OCI-LY3 (cell line): Measurements from ENCODE around the gene UCP1.
"Not testable (repeated sequence)": the region's sequence is repeated elsewhere in the genome, so short reads cannot be mapped to it uniquely, and the experiment has no call there.

Source experiments
- H2AFZ ChIP-seq: fragments of 200-600, 300-600 bp; shearing (Covaris generic); 2 replicates; pipeline ENCODE4 v1.6.0; 2014; ENCODE audit warnings: antibody characterized with exemption, low read depth, low read length
- H3K27ac ChIP-seq: fragments of 200-600, 300-600 bp; sonication (generic); 2 replicates; pipeline ENCODE4 v1.5.1; 2014; ENCODE audit warnings: mild to moderate bottlenecking, low read length, moderate library complexity, mixed read lengths
- H3K27me3 ChIP-seq: fragments of 200-600, 300-600 bp; sonication (generic); 2 replicates; pipeline ENCODE4 v1.6.1; 2014; ENCODE audit warnings: low read depth, low read length, mixed read lengths
- H3K36me3 ChIP-seq: fragments of 200-600, 300-600 bp; sonication (generic); replicated peaks from 2 replicates; pipeline ENCODE3; 2014; ENCODE audit warnings: low read depth, low read length, mixed read lengths
- H3K4me1 ChIP-seq: fragments of 300-600, 200-600 bp; sonication (generic); 2 replicates; pipeline ENCODE4 v1.6.1; 2014; ENCODE audit warnings: low read length, mixed read lengths
- H3K4me2 ChIP-seq: fragments of 200-600, 300-600 bp; sonication (generic); 2 replicates; pipeline ENCODE4 v1.6.1; 2014; ENCODE audit warnings: low read length, mixed read lengths
- H3K4me3 ChIP-seq: fragments of 300-600, 200-600 bp; sonication (generic); 2 replicates; pipeline ENCODE4 v1.5.1; 2014; ENCODE audit warnings: antibody characterized with exemption, mild to moderate bottlenecking, low read length, moderate library complexity
- H3K79me2 ChIP-seq: fragments of 300-600, 200-600 bp; shearing (Covaris generic); 2 replicates; pipeline ENCODE4 v1.6.1; 2014; ENCODE audit warnings: mild to moderate bottlenecking, low read length, mixed read lengths
- H3K9ac ChIP-seq: fragments of 300-600, 200-600 bp; shearing (Covaris generic); 2 replicates; pipeline ENCODE4 v1.6.0; 2014; ENCODE audit warnings: mild to moderate bottlenecking, low read length, moderate library complexity
- H3K9me3 ChIP-seq: fragments of 200-600, 300-600 bp; shearing (Covaris generic); 2 replicates; pipeline ENCODE4 v1.6.1; 2014; ENCODE audit warnings: low read length, mixed read lengths; ENCODE audit not compliant: insufficient read depth
- H4K20me1 ChIP-seq: fragments of 200-600, 300-600 bp; sonication (generic); 2 replicates; pipeline ENCODE4 v1.6.1; 2016; ENCODE audit warnings: low read length, mixed read lengths; ENCODE audit not compliant: insufficient read depth
- EZH2phosphoT487 ChIP-seq: fragments of 200-600 bp; shearing (Covaris generic); IDR thresholded peaks from 2 replicates; pipeline ENCODE4 v1.6.1; 2018; ENCODE audit warnings: antibody characterized with exemption, mixed run types, low read depth
- TF ChIP-seq, protein P1 (sequence below): fragments of 200-600, 300-600 bp; sonication (generic); IDR thresholded peaks from 2 replicates; pipeline ENCODE4 v1.5.1; 2014; ENCODE audit warnings: antibody characterized with exemption, low read length, low read depth

Gene UCP1

DNA sequence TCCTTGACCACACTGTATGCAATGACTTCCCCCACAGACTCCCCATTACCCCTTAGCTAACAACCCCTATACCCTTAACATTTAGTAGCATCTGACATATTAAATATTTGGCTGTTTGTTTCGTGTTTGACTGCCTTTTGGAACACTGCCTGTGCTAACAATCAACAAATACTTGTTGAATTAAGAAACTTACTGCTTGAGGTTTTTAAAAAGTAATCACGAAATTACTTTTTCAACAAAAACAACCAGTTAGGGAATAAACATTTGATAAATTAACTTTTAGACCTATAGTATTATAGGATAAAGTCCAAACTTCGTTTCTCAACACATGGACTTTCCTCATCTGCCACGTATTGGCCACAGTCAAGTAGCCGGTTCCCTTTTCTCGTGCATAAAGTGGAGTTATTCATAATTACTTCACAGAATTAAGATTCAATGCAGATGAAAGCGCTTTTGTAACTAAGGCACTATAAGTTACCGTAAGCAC is 45.3 kb downstream of the UCP1 start:
- TF ChIP-seq, protein P1, sequence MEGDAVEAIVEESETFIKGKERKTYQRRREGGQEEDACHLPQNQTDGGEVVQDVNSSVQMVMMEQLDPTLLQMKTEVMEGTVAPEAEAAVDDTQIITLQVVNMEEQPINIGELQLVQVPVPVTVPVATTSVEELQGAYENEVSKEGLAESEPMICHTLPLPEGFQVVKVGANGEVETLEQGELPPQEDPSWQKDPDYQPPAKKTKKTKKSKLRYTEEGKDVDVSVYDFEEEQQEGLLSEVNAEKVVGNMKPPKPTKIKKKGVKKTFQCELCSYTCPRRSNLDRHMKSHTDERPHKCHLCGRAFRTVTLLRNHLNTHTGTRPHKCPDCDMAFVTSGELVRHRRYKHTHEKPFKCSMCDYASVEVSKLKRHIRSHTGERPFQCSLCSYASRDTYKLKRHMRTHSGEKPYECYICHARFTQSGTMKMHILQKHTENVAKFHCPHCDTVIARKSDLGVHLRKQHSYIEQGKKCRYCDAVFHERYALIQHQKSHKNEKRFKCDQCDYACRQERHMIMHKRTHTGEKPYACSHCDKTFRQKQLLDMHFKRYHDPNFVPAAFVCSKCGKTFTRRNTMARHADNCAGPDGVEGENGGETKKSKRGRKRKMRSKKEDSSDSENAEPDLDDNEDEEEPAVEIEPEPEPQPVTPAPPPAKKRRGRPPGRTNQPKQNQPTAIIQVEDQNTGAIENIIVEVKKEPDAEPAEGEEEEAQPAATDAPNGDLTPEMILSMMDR, result no peak
- TF ChIP-seq EZH2phosphoT487, result no peak
- peak overlapping the region; percentile 82 for H3K4me3 ChIP-seq
- no peak overlapping the region for H3K27ac ChIP-seq
- no peaks in the 10 kb centered on the region for H4K20me1 ChIP-seq
- no peaks in the 10 kb centered on the region for H3K27me3 ChIP-seq
- H3K79me2 ChIP-seq, result peaks cover 11% of the 10 kb centered on the region
- peaks cover 14% of the 10 kb centered on the region for H3K36me3 ChIP-seq
- peak overlapping the region; percentile 94 for H2AFZ ChIP-seq
- H3K4me1 ChIP-seq, result peaks cover 11% of the 10 kb centered on the region
- H3K9me3 ChIP-seq, result no peaks in the 10 kb centered on the region
- peak overlapping the region; percentile 53 for H3K9ac ChIP-seq
- H3K4me2 ChIP-seq, result peak overlapping the region; percentile 76

DNA sequence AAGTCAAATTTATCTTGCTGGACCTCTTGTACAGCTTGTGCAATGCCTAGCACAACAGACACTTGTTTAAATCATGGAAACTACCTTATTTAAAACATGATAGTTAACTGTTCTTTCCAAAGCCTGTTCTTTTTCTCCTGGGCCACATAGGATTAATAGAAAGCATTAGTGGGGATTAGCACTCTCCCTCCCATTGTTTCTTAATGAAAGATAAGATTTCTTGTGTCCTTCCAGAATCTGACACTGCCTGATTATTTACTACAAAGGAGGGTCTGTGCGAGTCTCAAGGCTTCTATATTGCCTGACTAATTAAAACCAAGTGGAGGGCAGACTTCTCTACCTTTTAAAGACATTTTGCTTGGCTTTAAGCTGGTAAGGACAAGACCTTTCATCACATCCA is 53.3 kb downstream of the UCP1 start:
- H3K4me2 ChIP-seq, result no peak overlapping the region
- H3K79me2 ChIP-seq, result no peaks in the 10 kb centered on the region
- H3K36me3 ChIP-seq, result no peaks in the 10 kb centered on the region
- H3K27ac ChIP-seq, result no peak overlapping the region
- no peak overlapping the region for H3K4me3 ChIP-seq
- H3K9ac ChIP-seq, result no peak overlapping the region
- TF ChIP-seq, protein P1, result no peak
- TF ChIP-seq EZH2phosphoT487, result no peak
- 0 out of 2 replicates have a peak, but pooled peaks cover 5% of the 10 kb centered on the region for H3K27me3 ChIP-seq
- H3K9me3 ChIP-seq, result no peaks in the 10 kb centered on the region
- H2AFZ ChIP-seq, result no peak overlapping the region
- H4K20me1 ChIP-seq, result no peaks in the 10 kb centered on the region
- no peaks in the 10 kb centered on the region for H3K4me1 ChIP-seq

DNA sequence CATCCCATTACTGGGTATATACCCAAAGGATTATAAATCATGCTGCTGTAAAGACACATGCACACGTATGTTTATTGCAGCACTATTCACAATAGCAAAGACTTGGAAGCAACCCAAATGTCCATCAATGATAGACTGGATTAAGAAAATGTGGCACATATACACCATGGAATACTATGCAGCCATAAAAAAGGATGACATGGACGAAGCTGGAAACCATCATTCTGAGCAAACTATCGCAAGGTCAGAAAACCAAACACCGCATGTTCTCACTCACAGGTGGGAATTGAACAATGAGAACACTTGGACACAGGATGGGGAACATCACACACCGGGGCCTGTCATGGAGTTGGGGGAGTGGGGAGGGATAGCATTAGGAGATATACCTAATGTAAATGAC is 55.0 kb downstream of the UCP1 start:
- H3K4me3 ChIP-seq, H3K36me3 ChIP-seq, H3K9ac ChIP-seq, H3K4me2 ChIP-seq, H3K79me2 ChIP-seq, H4K20me1 ChIP-seq, H3K9me3 ChIP-seq, H3K27ac ChIP-seq, H3K4me1 ChIP-seq, H2AFZ ChIP-seq, H3K27me3 ChIP-seq: not testable (repeated sequence)
